DND-41 (cell line): ENCODE measurements around the gene BCKDHB.

Experiments
- ATAC-seq: fragments of 200-7000 bp; cut with Tn5 transposase; 3 replicates; pipeline ENCODE4 v1.9.1; 2021; ENCODE audit warnings: low read depth; ENCODE audit not compliant: insufficient read depth
- DNase-seq: peaks from one replicate; pipeline ENCODE4 v3.0.0-alpha.2; 2020
- H2AFZ ChIP-seq: 2 replicates; pipeline ENCODE4 v1.6.0; 2012; ENCODE audit warnings: low read depth, low read length
- H3K27ac ChIP-seq: 2 replicates; pipeline ENCODE4 v1.5.1; 2012; ENCODE audit warnings: low read length, inconsistent platforms
- H3K27me3 ChIP-seq: fragments of 200-600 bp; sonication (generic); 2 replicates; pipeline ENCODE4 v1.6.0; 2012; ENCODE audit warnings: low read length, mild to moderate bottlenecking, inconsistent platforms; ENCODE audit not compliant: insufficient read depth, poor library complexity
- H3K36me3 ChIP-seq: 2 replicates; pipeline ENCODE4 v1.5.1; 2012; ENCODE audit warnings: low read length, inconsistent platforms; ENCODE audit not compliant: insufficient read depth
- H3K4me1 ChIP-seq: 2 replicates; pipeline ENCODE4 v1.5.1; 2012; ENCODE audit warnings: mild to moderate bottlenecking, low read length; ENCODE audit not compliant: insufficient read depth
- H3K4me2 ChIP-seq: 2 replicates; pipeline ENCODE4 v1.6.0; 2012; ENCODE audit warnings: mild to moderate bottlenecking, moderate library complexity, low read length, inconsistent platforms; ENCODE audit not compliant: insufficient read depth
- H3K4me3 ChIP-seq, 2 experiments: fragments of 200-600 bp in 1 of 2; shearing (Covaris generic) in 1 of 2; 2 replicates each; pipeline ENCODE4 v1.5.1; 2012 to 2016; ENCODE audit warnings: inconsistent platforms in 2 of 2, low read length in 2 of 2, mild to moderate bottlenecking in 2 of 2, low read depth in 1 of 2, moderate library complexity in 1 of 2
- H3K79me2 ChIP-seq: 2 replicates; pipeline ENCODE4 v1.6.0; 2012; ENCODE audit warnings: low read length, inconsistent platforms; ENCODE audit not compliant: insufficient read depth
- H3K9ac ChIP-seq: 2 replicates; pipeline ENCODE4 v1.6.0; 2012; ENCODE audit warnings: low read depth, mild to moderate bottlenecking, inconsistent platforms, low read length, moderate library complexity
- H3K9me3 ChIP-seq: 2 replicates; pipeline ENCODE4 v1.5.1; 2012; ENCODE audit warnings: low read length, moderate library complexity, mild to moderate bottlenecking, inconsistent platforms; ENCODE audit not compliant: insufficient read depth, severe bottlenecking
- H4K20me1 ChIP-seq: 2 replicates; pipeline ENCODE4 v1.6.0; 2012; ENCODE audit warnings: low read length; ENCODE audit not compliant: insufficient read depth
- EZH2 ChIP-seq: IDR thresholded peaks from 3 replicates; pipeline ENCODE4 v1.6.1; 2012; ENCODE audit warnings: borderline replicate concordance, low read depth, mild to moderate bottlenecking, moderate library complexity, low read length, inconsistent platforms; ENCODE audit not compliant: severe bottlenecking
- TF ChIP-seq, protein P1 (sequence below): IDR thresholded peaks from 2 replicates; pipeline ENCODE4 v1.5.1; 2012; ENCODE audit warnings: borderline replicate concordance, low read length, moderate library complexity, mild to moderate bottlenecking; ENCODE audit not compliant: poor library complexity, severe bottlenecking; ENCODE audit errors: extremely low read depth

Gene BCKDHB

GRCh38 chr6:80319196-80319595, 212.7 kb downstream of the BCKDHB start:
- H3K36me3 ChIP-seq, result no peaks in the 10 kb centered on the region
- no peak overlapping the region for H2AFZ ChIP-seq
- H4K20me1 ChIP-seq, result no peaks in the 10 kb centered on the region
- H3K27me3 ChIP-seq, result no peaks in the 10 kb centered on the region
- H3K79me2 ChIP-seq, result no peaks in the 10 kb centered on the region
- H3K4me3 ChIP-seq, result no peak overlapping the region
- H3K4me2 ChIP-seq, result no peak overlapping the region
- H3K9me3 ChIP-seq, result no peaks in the 10 kb centered on the region
- DNase-seq (no peak), ATAC-seq (no peak)
- TF ChIP-seq, protein P1, sequence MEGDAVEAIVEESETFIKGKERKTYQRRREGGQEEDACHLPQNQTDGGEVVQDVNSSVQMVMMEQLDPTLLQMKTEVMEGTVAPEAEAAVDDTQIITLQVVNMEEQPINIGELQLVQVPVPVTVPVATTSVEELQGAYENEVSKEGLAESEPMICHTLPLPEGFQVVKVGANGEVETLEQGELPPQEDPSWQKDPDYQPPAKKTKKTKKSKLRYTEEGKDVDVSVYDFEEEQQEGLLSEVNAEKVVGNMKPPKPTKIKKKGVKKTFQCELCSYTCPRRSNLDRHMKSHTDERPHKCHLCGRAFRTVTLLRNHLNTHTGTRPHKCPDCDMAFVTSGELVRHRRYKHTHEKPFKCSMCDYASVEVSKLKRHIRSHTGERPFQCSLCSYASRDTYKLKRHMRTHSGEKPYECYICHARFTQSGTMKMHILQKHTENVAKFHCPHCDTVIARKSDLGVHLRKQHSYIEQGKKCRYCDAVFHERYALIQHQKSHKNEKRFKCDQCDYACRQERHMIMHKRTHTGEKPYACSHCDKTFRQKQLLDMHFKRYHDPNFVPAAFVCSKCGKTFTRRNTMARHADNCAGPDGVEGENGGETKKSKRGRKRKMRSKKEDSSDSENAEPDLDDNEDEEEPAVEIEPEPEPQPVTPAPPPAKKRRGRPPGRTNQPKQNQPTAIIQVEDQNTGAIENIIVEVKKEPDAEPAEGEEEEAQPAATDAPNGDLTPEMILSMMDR, result no peak
- TF ChIP-seq EZH2, result no peak
- no peak overlapping the region for H3K27ac ChIP-seq
- no peaks in the 10 kb centered on the region for H3K4me1 ChIP-seq
- no peak overlapping the region for H3K9ac ChIP-seq

DNA sequence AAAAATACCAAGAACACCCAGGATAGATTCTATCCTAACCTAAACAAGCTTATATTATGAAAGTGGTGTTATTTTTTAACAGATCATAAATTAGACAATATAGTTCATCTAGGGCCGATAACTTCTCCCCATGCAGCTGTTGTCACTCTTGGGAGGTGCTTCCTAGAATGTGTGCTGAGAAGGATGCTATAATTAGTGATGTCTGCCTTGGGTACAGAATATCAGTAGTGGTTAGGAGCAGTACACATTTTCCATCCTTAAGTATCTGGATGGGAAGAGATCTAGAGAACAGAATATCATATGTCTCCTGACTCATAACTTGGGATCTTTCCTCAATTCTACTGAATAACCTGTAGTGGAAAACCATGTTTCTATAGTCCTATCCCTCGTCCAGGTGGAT, 214.5 kb downstream of the BCKDHB start:
- H3K4me1 ChIP-seq, result no peaks in the 10 kb centered on the region
- H3K27me3 ChIP-seq, result no peaks in the 10 kb centered on the region
- no peak overlapping the region for H2AFZ ChIP-seq
- no peak overlapping the region for H3K4me3 ChIP-seq
- TF ChIP-seq, protein P1, result no peak
- no peak for TF ChIP-seq EZH2
- no peaks in the 10 kb centered on the region for H3K79me2 ChIP-seq
- no peaks in the 10 kb centered on the region for H4K20me1 ChIP-seq
- ATAC-seq (no peak), DNase-seq (no peak)
- no peak overlapping the region for H3K9ac ChIP-seq
- H3K4me2 ChIP-seq, result no peak overlapping the region
- H3K27ac ChIP-seq, result no peak overlapping the region
- no peaks in the 10 kb centered on the region for H3K9me3 ChIP-seq
- H3K36me3 ChIP-seq, result no peaks in the 10 kb centered on the region

DNA sequence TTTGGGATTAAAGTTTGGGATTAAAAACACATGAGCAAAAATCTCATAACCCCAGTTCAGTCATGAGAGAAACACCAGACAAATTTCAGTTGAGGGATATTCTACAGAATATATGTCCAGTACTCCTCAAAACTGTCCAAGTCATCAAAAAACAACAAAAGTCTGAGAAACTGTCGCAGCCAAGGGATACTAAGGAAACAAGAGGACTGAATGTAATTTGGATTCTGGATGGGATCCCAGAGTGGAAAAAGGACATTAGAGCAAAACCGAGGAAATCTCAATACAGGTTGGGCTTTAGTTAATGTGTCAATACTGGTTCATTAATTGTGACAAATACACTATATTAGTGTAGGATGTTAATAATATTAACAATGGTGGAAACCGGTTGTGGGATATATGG, 219.3 kb downstream of the BCKDHB start:
- Histone ChIP-seq H3K9me3 (no peaks in the 10 kb centered on the region), H3K36me3 (no peaks in the 10 kb centered on the region), H4K20me1 (no peaks in the 10 kb centered on the region), H3K27me3 (no peaks in the 10 kb centered on the region), H3K27ac (no peak overlapping the region), H3K9ac (no peak overlapping the region), H2AFZ (no peak overlapping the region), H3K4me2 (no peak overlapping the region), H3K79me2 (no peaks in the 10 kb centered on the region), H3K4me1 (no peaks in the 10 kb centered on the region), H3K4me3 (no peak overlapping the region)
- no peak for ATAC-seq
- no peak for TF ChIP-seq EZH2
- TF ChIP-seq, protein P1, result no peak
- DNase-seq, result no peak

- H3K4me2 ChIP-seq, result no peak overlapping the region
- H3K27ac ChIP-seq, result no peak overlapping the region
- H3K36me3 ChIP-seq, result no peaks in the 10 kb centered on the region
- H3K9ac ChIP-seq, result no peak overlapping the region
- TF ChIP-seq, protein P1, result no peak
- no peak for TF ChIP-seq EZH2
- no peak overlapping the region for H2AFZ ChIP-seq
- H3K4me1 ChIP-seq, result no peaks in the 10 kb centered on the region
- no peaks in the 10 kb centered on the region for H3K27me3 ChIP-seq
- no peaks in the 10 kb centered on the region for H3K9me3 ChIP-seq
- no peaks in the 10 kb centered on the region for H3K79me2 ChIP-seq
- no peak for ATAC-seq
- H4K20me1 ChIP-seq, result no peaks in the 10 kb centered on the region
- no peak overlapping the region for H3K4me3 ChIP-seq
- no peak for DNase-seq
These were observed 222.2 kb downstream of the BCKDHB start for GRCh38 chr6:80328652-80329051.
